HEK293T (cell line): ENCODE data around the gene COL27A1.

Source experiments
- CTCF ChIA-PET: fragments of 350-600 bp; formaldehyde crosslinking; extraction: SDS; loops from one replicate; lab custom pipeline; 2021; ENCODE audit warnings: antibody characterized with exemption, inconsistent platforms; lab: Yijun Ruan, JAX
- POLR2A ChIA-PET: fragments of 350-600 bp; formaldehyde crosslinking; extraction: SDS; loops from one replicate; lab custom pipeline; 2020; ENCODE audit warnings: antibody characterized with exemption, inconsistent platforms; lab: Yijun Ruan, JAX
- DNase-seq: peaks from one replicate; pipeline ENCODE4 v3.0.0; 2012; ENCODE audit warnings: mixed read lengths; ENCODE audit errors: extremely low spot score
- ARNT ChIP-seq: fragments of 450-650 bp; IDR thresholded peaks from 2 replicates; pipeline ENCODE4 v1.6.1; 2017; ENCODE audit warnings: mild to moderate bottlenecking
- BHLHE40 ChIP-seq: fragments of 450-650 bp; IDR thresholded peaks from 2 replicates; pipeline ENCODE4 v1.6.1; 2016; ENCODE audit warnings: mild to moderate bottlenecking, moderate library complexity, borderline replicate concordance
- CTBP1 ChIP-seq: fragments of 450-650 bp; IDR thresholded peaks from 2 replicates; pipeline ENCODE4 v1.6.1; 2016; ENCODE audit warnings: borderline replicate concordance
- ELF4 ChIP-seq: fragments of 450-650 bp; IDR thresholded peaks from 2 replicates; pipeline ENCODE4 v1.6.1; 2017; ENCODE audit warnings: antibody characterized with exemption
- FOXA1 ChIP-seq: fragments of 450-650 bp; IDR thresholded peaks from 2 replicates; pipeline ENCODE4 v1.6.1; 2016; ENCODE audit warnings: mild to moderate bottlenecking
- FOXK2 ChIP-seq: fragments of 450-650 bp; IDR thresholded peaks from 2 replicates; pipeline ENCODE4 v1.6.1; 2016; ENCODE audit warnings: mild to moderate bottlenecking
- FOXM1 ChIP-seq: fragments of 450-650 bp; IDR thresholded peaks from 2 replicates; pipeline ENCODE4 v1.6.1; 2017; ENCODE audit warnings: mild to moderate bottlenecking, borderline replicate concordance
- HDGF ChIP-seq: fragments of 450-650 bp; IDR thresholded peaks from 2 replicates; pipeline ENCODE4 v1.6.1; 2017; ENCODE audit warnings: antibody characterized with exemption, borderline replicate concordance
- L3MBTL2 ChIP-seq: fragments of 450-650 bp; conservative IDR thresholded peaks from 2 replicates; pipeline ENCODE4 v1.6.1; 2016; ENCODE audit warnings: mild to moderate bottlenecking
- LEF1 ChIP-seq: fragments of 450-650 bp; IDR thresholded peaks from 2 replicates; pipeline ENCODE4 v1.6.1; 2017; ENCODE audit warnings: mild to moderate bottlenecking, borderline replicate concordance
- NFRKB ChIP-seq: fragments of 450-650 bp; IDR thresholded peaks from 2 replicates; pipeline ENCODE4 v1.6.1; 2016; ENCODE audit warnings: mild to moderate bottlenecking, moderate library complexity
- PKNOX1 ChIP-seq: fragments of 450-650 bp; IDR thresholded peaks from 2 replicates; pipeline ENCODE4 v1.6.1; 2016
- SP1 ChIP-seq: fragments of 450-650 bp; IDR thresholded peaks from 2 replicates; pipeline ENCODE4 v1.6.1; 2017
- SUZ12 ChIP-seq: fragments of 450-650 bp; IDR thresholded peaks from 2 replicates; pipeline ENCODE4 v1.6.1; 2016; ENCODE audit warnings: mild to moderate bottlenecking
- TARDBP ChIP-seq: fragments of 450-650 bp; IDR thresholded peaks from 2 replicates; pipeline ENCODE4 v1.6.1; 2016
- ZNF384 ChIP-seq: fragments of 450-650 bp; IDR thresholded peaks from 2 replicates; pipeline ENCODE4 v1.6.1; 2016

Gene COL27A1

GRCh38 chr9:114314256-114314867 lies 159.0 kb downstream of the COL27A1 start:
- ChIA-PET POLR2A (no interaction called here), CTCF (interaction anchor here (1.0 kb wide), 1 partner anchor 10 kb away, joined by 4 read pairs; no protein-coding TSS in a partner anchor)
- TF ChIP-seq FOXA1: no peak
- no peak for TF ChIP-seq NFRKB
- TF ChIP-seq FOXM1: no peak
- no peak for TF ChIP-seq LEF1
- TF ChIP-seq TARDBP: no peak
- no peak for TF ChIP-seq SUZ12
- no peak for TF ChIP-seq ELF4
- no peak for TF ChIP-seq CTBP1
- TF ChIP-seq SP1: no peak
- no peak for TF ChIP-seq ZNF384
- no peak for TF ChIP-seq HDGF
- no peak for DNase-seq

GRCh38 chr9:114314881-114315722 lies 159.8 kb downstream of the COL27A1 start:
- no peak for TF ChIP-seq CTBP1
- TF ChIP-seq ARNT: no peak
- no peak for TF ChIP-seq LEF1
- TF ChIP-seq NFRKB: no peak
- TF ChIP-seq FOXA1: no peak
- no peak for TF ChIP-seq ZNF384
- TF ChIP-seq SP1: no peak
- no peak for TF ChIP-seq FOXK2
- no peak for TF ChIP-seq ELF4
- TF ChIP-seq SUZ12: no peak
- TF ChIP-seq BHLHE40: no peak
- TF ChIP-seq PKNOX1: no peak
- CTCF ChIA-PET: interaction anchor here (1.0 kb wide), 1 partner anchor 11 kb away, joined by 4 read pairs; no protein-coding TSS in a partner anchor
- peak; percentile 4 for DNase-seq
- POLR2A ChIA-PET: no interaction called here

GRCh38 chr9:114315723-114316363 lies 160.5 kb downstream of the COL27A1 start:
- no peak for DNase-seq
- TF ChIP-seq FOXK2 (no peak), CTBP1 (no peak), HDGF (no peak), PKNOX1 (no peak), FOXM1 (no peak), TARDBP (no peak), L3MBTL2 (no peak), LEF1 (no peak), SP1 (no peak), ARNT (no peak)
- CTCF ChIA-PET: interaction anchor here (0.7 kb wide), 1 partner anchor 10 kb away, joined by 3 read pairs; no protein-coding TSS in a partner anchor
- POLR2A ChIA-PET: no interaction called here

GRCh38 chr9:114316605-114317230 lies 161.4 kb downstream of the COL27A1 start:
- ChIA-PET POLR2A (no interaction called here), CTCF (interaction anchor here (0.7 to 1.3 kb wide), 2 partner anchors 11 to 26 kb away, joined by 3 to 5 read pairs; no protein-coding TSS in a partner anchor)
- peak; percentile 4 for DNase-seq
- TF ChIP-seq LEF1 (no peak), TARDBP (no peak), ZNF384 (no peak), FOXK2 (no peak), L3MBTL2 (no peak), FOXA1 (no peak), ARNT (no peak), SUZ12 (no peak), FOXM1 (no peak), BHLHE40 (no peak), HDGF (no peak), SP1 (no peak), ELF4 (no peak)

- peak; percentile 4 for DNase-seq
- TF ChIP-seq HDGF: no peak
- no peak for TF ChIP-seq L3MBTL2
- TF ChIP-seq ELF4: no peak
- no peak for TF ChIP-seq TARDBP
- TF ChIP-seq ARNT: no peak
- TF ChIP-seq NFRKB: no peak
- no peak for TF ChIP-seq SP1
- TF ChIP-seq SUZ12: no peak
- TF ChIP-seq LEF1: no peak
- TF ChIP-seq FOXA1: no peak
- no peak for TF ChIP-seq ZNF384
- TF ChIP-seq FOXM1: no peak
- TF ChIP-seq FOXK2: no peak
- no peak for TF ChIP-seq PKNOX1
- no peak for TF ChIP-seq CTBP1
- TF ChIP-seq BHLHE40: no peak
- POLR2A ChIA-PET: no interaction called here
- CTCF ChIA-PET: interaction anchor here (1.3 kb wide), 1 partner anchor 27 kb away, joined by 5 read pairs; no protein-coding TSS in a partner anchor
Measured at GRCh38 chr9:114317665-114318357, 162.5 kb downstream of the COL27A1 start.
